SK-N-SH treated with all-trans-retinoic acid at 6 μM for 48 hours (cell line): ENCODE measurements around the gene CTNNA3.

Experiments used
- ARNTL ChIP-seq: fragments of 450-650 bp; formaldehyde crosslinking; IDR thresholded peaks from 2 replicates; pipeline ENCODE4 v1.5.0; 2020; ENCODE audit warnings: low read depth, mild to moderate bottlenecking, moderate library complexity, borderline replicate concordance
- CREB5 ChIP-seq: fragments of 250-450 bp; sonication (Bioruptor Pico); IDR thresholded peaks from 2 replicates; pipeline ENCODE4 v1.5.1; 2020; ENCODE audit warnings: low read depth, mild to moderate bottlenecking, moderate library complexity
- GLIS3 ChIP-seq: fragments of 250-450 bp; sonication (Bioruptor Pico); IDR thresholded peaks from 2 replicates; pipeline ENCODE4 v1.5.0; 2020; ENCODE audit warnings: mild to moderate bottlenecking, moderate library complexity
- RARB ChIP-seq: fragments of 250-450 bp; sonication (Bioruptor Pico); IDR thresholded peaks from 2 replicates; pipeline ENCODE4 v1.8.0; 2021; ENCODE audit warnings: mild to moderate bottlenecking, moderate library complexity
- TSHZ2 ChIP-seq: fragments of 250-450 bp; sonication (Bioruptor Pico); IDR thresholded peaks from 2 replicates; pipeline ENCODE4 v1.5.0; 2020; ENCODE audit warnings: mild to moderate bottlenecking, moderate library complexity
- ZNF8 ChIP-seq: fragments of 450-650 bp; formaldehyde crosslinking; IDR thresholded peaks from 2 replicates; pipeline ENCODE4 v1.5.0; 2020; ENCODE audit warnings: mild to moderate bottlenecking, moderate library complexity

- TF ChIP-seq ARNTL (CRISPR knock-in tag) (no peak), TSHZ2 (CRISPR knock-in tag) (no peak), ZNF8 (CRISPR knock-in tag) (no peak), RARB (CRISPR knock-in tag) (no peak), CREB5 (CRISPR knock-in tag) (no peak), GLIS3 (CRISPR knock-in tag) (no peak)
Measured at GRCh38 chr10:67144530-67144929, 551.5 kb downstream of the CTNNA3 start.
